Gastroesophageal sphincter (tissue), 3 donors: ENCODE results near the gene TRAF2.

Experiments used
- EP300 ChIP-seq: sonication (generic); formaldehyde crosslinking; IDR thresholded peaks from one replicate; pipeline ENCODE4 v1.6.1; 2017; ENCODE audit warnings: antibody characterized with exemption, mild to moderate bottlenecking
- POLR2A ChIP-seq, 2 donors: fragments of 450-650 bp; IDR thresholded peaks; one replicate each; pipeline ENCODE4 v1.6.1; 2017; ENCODE audit warnings: antibody characterized with exemption in 2 of 2, mild to moderate bottlenecking in 2 of 2, moderate library complexity in 1 of 2
- POLR2AphosphoS5 ChIP-seq: sonication (generic); formaldehyde crosslinking; IDR thresholded peaks from one replicate; pipeline ENCODE4 v1.6.1; 2017; ENCODE audit warnings: antibody characterized with exemption
- TF ChIP-seq, protein P1 (sequence below), 4 experiments: fragments of 200-600 bp in 2 of 4; fragments of 450-650 bp in 2 of 4; sonication (generic) in 1 of 4; IDR thresholded peaks; one replicate each; pipeline ENCODE4 v1.5.1; 2017 to 2019; ENCODE audit warnings: antibody characterized with exemption in 4 of 4, mild to moderate bottlenecking in 2 of 4, moderate library complexity in 2 of 4

DNA sequence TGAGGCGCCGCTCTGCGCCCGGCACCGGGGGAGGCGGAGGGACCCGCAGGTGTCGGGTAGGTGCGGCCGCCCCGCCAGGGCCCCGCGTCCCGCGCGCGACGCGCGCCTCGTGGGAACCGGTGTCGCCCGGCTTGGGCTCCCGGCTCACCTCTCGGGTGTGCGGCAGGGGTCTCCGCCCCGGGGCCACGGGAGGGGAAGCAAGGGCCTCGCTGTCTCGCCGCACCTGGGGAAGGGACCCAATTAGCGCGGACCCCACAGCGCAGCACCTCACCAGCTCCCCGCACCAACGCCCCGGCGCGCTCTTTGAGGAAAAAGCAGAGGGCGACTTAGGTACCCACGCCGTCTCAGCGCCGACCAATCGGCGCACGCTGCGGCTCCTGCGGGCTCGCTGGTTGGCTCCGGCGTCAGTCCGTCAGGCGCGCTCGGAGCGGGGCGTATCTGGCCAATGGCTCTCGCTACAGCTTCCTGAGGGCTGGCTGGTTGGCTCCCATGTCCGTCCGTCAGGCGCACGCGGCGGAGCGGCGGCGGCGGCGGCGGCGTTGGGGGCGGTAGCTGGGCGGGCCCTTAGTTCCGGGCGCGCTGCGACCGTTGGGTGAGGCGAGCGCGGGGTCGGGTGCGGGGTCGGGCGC is at the start of gene TRAF2:
- TF ChIP-seq, protein P1, sequence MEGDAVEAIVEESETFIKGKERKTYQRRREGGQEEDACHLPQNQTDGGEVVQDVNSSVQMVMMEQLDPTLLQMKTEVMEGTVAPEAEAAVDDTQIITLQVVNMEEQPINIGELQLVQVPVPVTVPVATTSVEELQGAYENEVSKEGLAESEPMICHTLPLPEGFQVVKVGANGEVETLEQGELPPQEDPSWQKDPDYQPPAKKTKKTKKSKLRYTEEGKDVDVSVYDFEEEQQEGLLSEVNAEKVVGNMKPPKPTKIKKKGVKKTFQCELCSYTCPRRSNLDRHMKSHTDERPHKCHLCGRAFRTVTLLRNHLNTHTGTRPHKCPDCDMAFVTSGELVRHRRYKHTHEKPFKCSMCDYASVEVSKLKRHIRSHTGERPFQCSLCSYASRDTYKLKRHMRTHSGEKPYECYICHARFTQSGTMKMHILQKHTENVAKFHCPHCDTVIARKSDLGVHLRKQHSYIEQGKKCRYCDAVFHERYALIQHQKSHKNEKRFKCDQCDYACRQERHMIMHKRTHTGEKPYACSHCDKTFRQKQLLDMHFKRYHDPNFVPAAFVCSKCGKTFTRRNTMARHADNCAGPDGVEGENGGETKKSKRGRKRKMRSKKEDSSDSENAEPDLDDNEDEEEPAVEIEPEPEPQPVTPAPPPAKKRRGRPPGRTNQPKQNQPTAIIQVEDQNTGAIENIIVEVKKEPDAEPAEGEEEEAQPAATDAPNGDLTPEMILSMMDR (IDR thresholded peaks at IDR 0.05), result no peak
- no peak for TF ChIP-seq POLR2AphosphoS5
- no peak for TF ChIP-seq POLR2A (IDR thresholded peaks at IDR 0.05)
- no peak for TF ChIP-seq EP300
